B cell (primary cell): ENCODE data around the gene PTPN22. TPM values are rescaled to one million over a fixed set of nuclear protein-coding genes. Genes with fewer than 3 reads are reported as not detected.

Experiments used
- ATAC-seq: fragments of 200-7000 bp; cut with Tn5 transposase; one replicate; pipeline ENCODE4 v1.10.0; 2021; ENCODE audit warnings: low read depth, mild to moderate bottlenecking, moderate number of reproducible peaks, moderate library complexity
- CTCF ChIA-PET: fragments of 350-600 bp; sonication (Branson Sonifier 250); formaldehyde crosslinking; loops from one replicate; lab custom pipeline; 2021; ENCODE audit warnings: antibody characterized with exemption, inconsistent platforms; lab: Charles Lee
- POLR2A ChIA-PET: fragments of 350-600 bp; sonication (Branson Sonifier 250); formaldehyde crosslinking; loops from one replicate; lab custom pipeline; 2021; ENCODE audit warnings: antibody characterized with exemption; lab: Charles Lee
- DNase-seq: peaks from one replicate; pipeline ENCODE4 v3.0.0; 2013
- H2AFZ ChIP-seq: 2 replicates; pipeline ENCODE4 v1.6.1; 2012; ENCODE audit warnings: mild to moderate bottlenecking, low read depth, low read length; ENCODE audit not compliant: insufficient read depth, poor library complexity, severe bottlenecking
- H3K27ac ChIP-seq, 2 donors: 1 replicate in 1 of 2; 2 replicates in 1 of 2; pipeline ENCODE4 v1.5.1; 2012 to 2013; ENCODE audit warnings: low read length in 2 of 2, mild to moderate bottlenecking in 2 of 2, moderate library complexity in 1 of 2
- H3K27me3 ChIP-seq, 4 experiments: fragments of 200-600 bp in 1 of 4; sonication (generic) in 1 of 4; replicated peaks in 1 of 4; 1 replicate in 2 of 4; 2 replicates in 2 of 4; pipeline versions ENCODE4 v1.6.1 to v1.7.0; 2013 to 2016; ENCODE audit warnings: low read length in 3 of 4, mild to moderate bottlenecking in 2 of 4, mixed read lengths in 1 of 4, moderate library complexity in 1 of 4; ENCODE audit not compliant: insufficient read depth in 4 of 4, control insufficient read depth in 3 of 4; ENCODE audit errors: control extremely low read depth in 1 of 4
- H3K36me3 ChIP-seq, 2 experiments: replicated peaks in 1 of 2; 1 replicate in 1 of 2; 2 replicates in 1 of 2; pipeline versions ENCODE4 v1.6.1 to v1.7.1; 2013; ENCODE audit warnings: low read length in 1 of 2; ENCODE audit not compliant: insufficient read depth in 2 of 2, control insufficient read depth in 1 of 2; ENCODE audit errors: control extremely low read depth in 1 of 2, extremely low read depth in 1 of 2
- H3K4me1 ChIP-seq, 2 donors: fragments of 200-600 bp in 1 of 2; sonication (generic) in 1 of 2; 1 replicate in 1 of 2; 2 replicates in 1 of 2; pipeline versions ENCODE4 v1.5.1 to v1.6.1; 2013 to 2017; ENCODE audit warnings: low read length in 2 of 2; ENCODE audit not compliant: control insufficient read depth in 2 of 2, insufficient read depth in 2 of 2
- H3K4me2 ChIP-seq: replicated peaks from 2 replicates; pipeline ENCODE3; 2012; ENCODE audit warnings: mild to moderate bottlenecking, low read depth, low read length; ENCODE audit not compliant: poor library complexity, severe bottlenecking
- H3K4me3 ChIP-seq, 5 experiments: fragments of 200-600 bp in 1 of 5; sonication (generic) in 1 of 5; 1 replicate in 3 of 5; 2 replicates in 2 of 5; pipeline versions ENCODE4 v1.5.1 to v1.7.0; 2011 to 2016; ENCODE audit warnings: low read length in 4 of 5, mild to moderate bottlenecking in 4 of 5, low read depth in 2 of 5, control low read depth in 1 of 5, moderate library complexity in 1 of 5; ENCODE audit not compliant: insufficient read depth in 1 of 5; ENCODE audit errors: control extremely low read depth in 1 of 5, extremely low read depth in 1 of 5
- H3K79me2 ChIP-seq: fragments of 200-600 bp; sonication (generic); one replicate; pipeline ENCODE4 v1.6.0; 2016; ENCODE audit warnings: low read length; ENCODE audit not compliant: control insufficient read depth, insufficient read depth
- H3K9ac ChIP-seq: fragments of 200-600 bp; sonication (generic); 2 replicates; pipeline ENCODE4 v1.6.1; 2017; ENCODE audit warnings: mild to moderate bottlenecking, low read length, moderate library complexity
- H3K9me3 ChIP-seq, 3 donors: one replicate each; pipeline versions ENCODE4 v1.6.1 to v1.7.1; 2013; ENCODE audit warnings: low read length in 2 of 3; ENCODE audit not compliant: control insufficient read depth in 2 of 3, insufficient read depth in 1 of 3; ENCODE audit errors: control extremely low read depth in 1 of 3
- H4K20me1 ChIP-seq: 2 replicates; pipeline ENCODE4 v1.6.0; 2012; ENCODE audit warnings: mild to moderate bottlenecking, low read length; ENCODE audit not compliant: insufficient read depth, control insufficient read depth, poor library complexity, severe bottlenecking
- H3K27ac Mint-ChIP-seq: one replicate; pipeline ENCODE4 v1.8.0; 2021; ENCODE audit warnings: mixed read lengths
- H3K27me3 Mint-ChIP-seq: one replicate; pipeline ENCODE4 v1.8.0; 2021; ENCODE audit warnings: mixed read lengths
- H3K4me1 Mint-ChIP-seq: one replicate; pipeline ENCODE4 v1.8.0; 2021; ENCODE audit warnings: mixed read lengths
- H3K4me3 Mint-ChIP-seq: one replicate; pipeline ENCODE4 v1.8.0; 2021; ENCODE audit warnings: mixed read lengths
- H3K9me3 Mint-ChIP-seq: one replicate; pipeline ENCODE4 v1.8.0; 2022; ENCODE audit warnings: mixed read lengths; ENCODE audit not compliant: insufficient read depth
- CTCF ChIP-seq: fragments of 200-600 bp; IDR thresholded peaks from one replicate; pipeline ENCODE4 v1.8.0; 2022; ENCODE audit warnings: antibody characterized with exemption, mild to moderate bottlenecking
- EZH2 ChIP-seq: IDR thresholded peaks from 2 replicates; pipeline ENCODE4 v1.6.1; 2012; ENCODE audit warnings: borderline replicate concordance, low read depth, mild to moderate bottlenecking, moderate library complexity, low read length; ENCODE audit not compliant: insufficient read depth, poor library complexity, severe bottlenecking
- WGBS: methylation state at CpG from one replicate; pipeline ENCODE4 v1.1.5; 2013; ENCODE audit warnings: missing lambda C conversion rate; ENCODE audit not compliant: insufficient coverage; 5-methylcytosine and 5-hydroxymethylcytosine counted together
- intact Hi-C: fragments of 100-400 bp; cut with micrococcal nuclease; formaldehyde crosslinking; loops from one replicate; pipeline ENCODE4 v1.10.0; 2022
- polyA plus RNA-seq: library from polyadenylated mRNA; depleted of rRNA; stranded (reverse); fragments of >200 nt; gene quantifications from 2 replicates; pipeline ENCODE4 v1.2.3, GENCODE V29; 2012
- total RNA-seq, 2 donors: library from RNA; stranded (reverse); fragments of 120-200 nt in 1 of 2; gene quantifications; 1 replicate in 1 of 2; 2 replicates in 1 of 2; pipeline versions ENCODE4 v1.2.3 to v1.2.4, GENCODE V29; 2013 to 2022

The PTPN22 gene
- total and polyA plus RNA-seq, 2 donors (not counting 1 experiment from before 2014, with no cell fraction given), result 14.3 to 37.4 TPM

- Mint-ChIP-seq H3K4me1 (peaks cover under 1% of the 10 kb centered on the region), H3K4me3 (no peak overlapping the region), H3K27ac (peak overlapping the region; percentile 26), H3K9me3 (no peaks in the 10 kb centered on the region), H3K27me3 (no peaks in the 10 kb centered on the region)
- H3K9me3 ChIP-seq, result no peaks in the 10 kb centered on the region
- H3K4me3 ChIP-seq, result no peak overlapping the region
- H3K27ac ChIP-seq, result peak overlapping the region in 1 of 2 donors; percentile 38
- no peak overlapping the region for H3K9ac ChIP-seq
- no peak overlapping the region for H3K4me2 ChIP-seq
- 100% methylated on average over 1 of the region's 3 CpGs for WGBS
- TF ChIP-seq CTCF (no peak), EZH2 (no peak)
- ChIA-PET POLR2A (interaction anchor here (0.7 kb wide), 1 partner anchor 26 kb away, joined by 17 read pairs; no protein-coding TSS in a partner anchor), CTCF (interaction anchor here (0.7 to 2.0 kb wide), 4 partner anchors 11 to 59 kb away, joined by 3 to 7 read pairs (median 4); partner anchors contain the start of gene AP4B1)
- no peaks in the 10 kb centered on the region for H3K27me3 ChIP-seq
- peaks cover 0 to 34% of the 10 kb centered on the region in 2 experiments for H3K36me3 ChIP-seq
- H3K4me1 ChIP-seq, result no peaks in the 10 kb centered on the region
- DNase-seq (no peak), ATAC-seq (no peak)
- no peaks in the 10 kb centered on the region for H4K20me1 ChIP-seq
- no peak overlapping the region for H2AFZ ChIP-seq
- intact Hi-C loops, result no loop called here
- no peaks in the 10 kb centered on the region for H3K79me2 ChIP-seq
Measured at GRCh38 chr1:113893267-113893666, 21.8 kb upstream of the PTPN22 start.

- CTCF ChIA-PET, result interaction anchor here (0.7 to 1.5 kb wide), 2 partner anchors 12 to 33 kb away, joined by 3 to 4 read pairs; partner anchors contain the start of gene AP4B1
- no peaks in the 10 kb centered on the region for H3K4me1 ChIP-seq
- H3K9me3 ChIP-seq, result no peaks in the 10 kb centered on the region
- no peaks in the 10 kb centered on the region for H3K27me3 Mint-ChIP-seq
- no peak overlapping the region for H3K9ac ChIP-seq
- H3K4me1 Mint-ChIP-seq, result no peaks in the 10 kb centered on the region
- no peak overlapping the region for H3K27ac Mint-ChIP-seq
- H3K4me3 Mint-ChIP-seq, result no peak overlapping the region
- POLR2A ChIA-PET, result no interaction called here
- no peak for DNase-seq
- 97% methylated on average over 9 of the region's 11 CpGs for WGBS
- no peak overlapping the region for H3K4me3 ChIP-seq
- H3K79me2 ChIP-seq, result no peaks in the 10 kb centered on the region
- no peak overlapping the region for H3K27ac ChIP-seq
- H3K9me3 Mint-ChIP-seq, result no peaks in the 10 kb centered on the region
- no peak overlapping the region for H2AFZ ChIP-seq
- no peak for ATAC-seq
- H3K27me3 ChIP-seq, result no peaks in the 10 kb centered on the region
- intact Hi-C loops, result no loop called here
- TF ChIP-seq EZH2 (no peak), CTCF (no peak)
- no peaks in the 10 kb centered on the region for H4K20me1 ChIP-seq
- H3K4me2 ChIP-seq, result no peak overlapping the region
- H3K36me3 ChIP-seq, result peaks cover 0 to 22% of the 10 kb centered on the region in 2 experiments
Measured at GRCh38 chr1:113891631-113892220, 20.2 kb upstream of the PTPN22 start.
